22Rv1 (cell line): ENCODE measurements around the gene CAMK2N1.
"Not testable (repeated sequence)": the region's sequence is repeated elsewhere in the genome, so short reads cannot be mapped to it uniquely, and the experiment has no call there.

ENCODE experiments used
- ZFX ChIP-seq: fragments of 450-650 bp; IDR thresholded peaks from 2 replicates; pipeline ENCODE4 v1.6.1; 2017; ENCODE audit warnings: antibody characterized with exemption, borderline replicate concordance
- TF ChIP-seq, protein P1 (sequence below): fragments of 450-650 bp; IDR thresholded peaks from 2 replicates; pipeline ENCODE4 v1.5.1; 2017; ENCODE audit warnings: mild to moderate bottlenecking

DNA sequence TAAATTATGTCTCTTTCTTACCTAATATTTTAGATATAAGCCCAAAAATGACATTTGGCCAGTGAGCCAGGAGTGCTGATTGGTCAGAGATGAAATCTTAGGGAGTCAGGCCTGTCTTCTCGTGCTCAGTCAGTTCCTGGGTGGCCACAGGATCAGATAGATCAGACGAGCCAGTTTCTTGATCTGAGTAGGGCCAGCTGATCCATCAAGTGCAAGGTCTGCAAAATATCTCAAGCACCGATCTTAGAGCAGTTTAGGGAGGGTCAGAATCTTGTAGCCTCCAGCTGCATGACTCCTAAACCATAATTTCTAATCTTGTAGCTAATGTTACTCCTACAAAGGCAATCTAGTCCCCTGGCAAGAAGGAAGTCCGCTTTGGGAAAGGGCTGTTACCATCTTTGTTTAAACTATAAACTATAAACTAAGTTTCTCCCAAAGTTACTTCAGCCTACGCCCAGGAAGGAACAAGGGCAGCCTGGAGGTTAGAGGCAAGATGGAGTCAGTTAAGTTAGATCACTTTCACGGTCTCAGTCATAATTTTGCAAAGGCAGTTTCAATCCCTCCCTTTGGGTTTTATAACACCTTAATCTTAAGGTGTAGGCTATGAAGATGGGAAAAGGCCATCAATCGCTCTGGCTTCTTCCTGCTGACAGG lies 33.7 kb upstream of the CAMK2N1 start:
- TF ChIP-seq, protein P1, sequence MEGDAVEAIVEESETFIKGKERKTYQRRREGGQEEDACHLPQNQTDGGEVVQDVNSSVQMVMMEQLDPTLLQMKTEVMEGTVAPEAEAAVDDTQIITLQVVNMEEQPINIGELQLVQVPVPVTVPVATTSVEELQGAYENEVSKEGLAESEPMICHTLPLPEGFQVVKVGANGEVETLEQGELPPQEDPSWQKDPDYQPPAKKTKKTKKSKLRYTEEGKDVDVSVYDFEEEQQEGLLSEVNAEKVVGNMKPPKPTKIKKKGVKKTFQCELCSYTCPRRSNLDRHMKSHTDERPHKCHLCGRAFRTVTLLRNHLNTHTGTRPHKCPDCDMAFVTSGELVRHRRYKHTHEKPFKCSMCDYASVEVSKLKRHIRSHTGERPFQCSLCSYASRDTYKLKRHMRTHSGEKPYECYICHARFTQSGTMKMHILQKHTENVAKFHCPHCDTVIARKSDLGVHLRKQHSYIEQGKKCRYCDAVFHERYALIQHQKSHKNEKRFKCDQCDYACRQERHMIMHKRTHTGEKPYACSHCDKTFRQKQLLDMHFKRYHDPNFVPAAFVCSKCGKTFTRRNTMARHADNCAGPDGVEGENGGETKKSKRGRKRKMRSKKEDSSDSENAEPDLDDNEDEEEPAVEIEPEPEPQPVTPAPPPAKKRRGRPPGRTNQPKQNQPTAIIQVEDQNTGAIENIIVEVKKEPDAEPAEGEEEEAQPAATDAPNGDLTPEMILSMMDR = not testable (repeated sequence)
- not testable (repeated sequence) for TF ChIP-seq ZFX
